GM12878 (cell line): ENCODE data around the gene SLC7A5. TPM values are rescaled to one million over a fixed set of nuclear protein-coding genes. Genes with fewer than 3 reads are reported as not detected.

ENCODE experiments used
- ATAC-seq: fragments of 200-7000 bp; cut with Tn5 transposase; 3 replicates; pipeline ENCODE4 v1.9.1; 2020; ENCODE audit warnings: mild to moderate bottlenecking, moderate library complexity
- BruUV-seq: library from RNA; stranded (reverse); fragments of 400-500 nt; replicated peaks from 2 replicates; lab custom pipeline; 2021; lab: Mats Ljungman, UMichigan
- CTCF ChIA-PET: fragments of 300-600 bp; sonication (Branson Sonifier 250); formaldehyde crosslinking; extraction: SDS; loops from one replicate; lab custom pipeline; 2021; ENCODE audit warnings: inconsistent platforms; lab: Yijun Ruan, JAX
- POLR2A ChIA-PET: fragments of 350-600 bp; formaldehyde crosslinking; extraction: SDS; loops from one replicate; lab custom pipeline; 2021; ENCODE audit warnings: inconsistent platforms; lab: Charles Lee
- RAD21 ChIA-PET: fragments of 300-600 bp; sonication (Branson Sonifier 250); formaldehyde crosslinking; loops from one replicate; lab custom pipeline; 2023; ENCODE audit warnings: antibody characterized with exemption; ENCODE audit not compliant: unreplicated experiment; lab: Charles Lee
- SMC1A ChIA-PET: fragments of 300-600 bp; sonication (Branson Sonifier 250); formaldehyde crosslinking; loops from one replicate; lab custom pipeline; 2023; ENCODE audit not compliant: unreplicated experiment, uncharacterized antibody; lab: Charles Lee
- DNase-seq: peaks from one replicate; pipeline ENCODE4 v3.0.0-alpha.2; 2011; ENCODE audit warnings: low read depth, low spot score
- FAIRE-seq: peaks from 3 replicates; lab custom pipeline; 2011; peaks lifted over from hg19 to GRCh38; lab: Jason Lieb, UNC
- H2AFZ ChIP-seq: 2 replicates; pipeline ENCODE4 v1.6.0; 2011; ENCODE audit warnings: low read depth, low read length, control low read depth; ENCODE audit not compliant: control insufficient read depth
- H3K27ac ChIP-seq: 2 replicates; pipeline ENCODE4 v1.5.1; 2011; ENCODE audit warnings: control low read depth; ENCODE audit not compliant: control insufficient read depth, insufficient read depth
- H3K27me3 ChIP-seq, 2 experiments: replicated peaks in 1 of 2; 2 replicates each; pipeline versions ENCODE4 v1.6.0 to v1.6.1; 2011; ENCODE audit warnings: low read length in 1 of 2; ENCODE audit not compliant: control insufficient read depth in 2 of 2, insufficient read depth in 2 of 2
- H3K36me3 ChIP-seq, 2 experiments: 2 replicates each; pipeline ENCODE4 v1.5.1; 2011; ENCODE audit warnings: low read length in 1 of 2; ENCODE audit not compliant: control insufficient read depth in 2 of 2, insufficient read depth in 2 of 2
- H3K4me1 ChIP-seq: 2 replicates; pipeline ENCODE4 v1.6.1; 2011; ENCODE audit warnings: mild to moderate bottlenecking, low read length, moderate library complexity, mixed read lengths; ENCODE audit not compliant: control insufficient read depth, insufficient read depth
- H3K4me2 ChIP-seq: 2 replicates; pipeline ENCODE4 v1.6.0; 2011; ENCODE audit warnings: control low read depth; ENCODE audit not compliant: control insufficient read depth, insufficient read depth
- H3K4me3 ChIP-seq: fragments of 200-600 bp; sonication (generic); 2 replicates; pipeline ENCODE4 v1.5.1; 2016
- H3K79me2 ChIP-seq: 2 replicates; pipeline ENCODE4 v1.6.0; 2011; ENCODE audit warnings: low read length; ENCODE audit not compliant: control insufficient read depth, insufficient read depth
- H3K9ac ChIP-seq: 2 replicates; pipeline ENCODE4 v1.8.0; 2011; ENCODE audit warnings: low read length, control low read depth, mixed read lengths; ENCODE audit not compliant: control insufficient read depth, insufficient read depth
- H3K9me3 ChIP-seq: replicated peaks from 3 replicates; pipeline ENCODE4 v1.5.1; 2011; ENCODE audit warnings: mild to moderate bottlenecking, low read length; ENCODE audit not compliant: control insufficient read depth, insufficient read depth
- H4K20me1 ChIP-seq: 2 replicates; pipeline ENCODE4 v1.6.0; 2011; ENCODE audit not compliant: control insufficient read depth, insufficient read depth
- NR2C1 ChIP-seq: fragments of 450-650 bp; IDR thresholded peaks from 2 replicates; pipeline ENCODE4 v1.6.1; 2017; ENCODE audit warnings: antibody characterized with exemption, mild to moderate bottlenecking, moderate library complexity
- NR2C2 ChIP-seq: IDR thresholded peaks from 2 replicates; pipeline ENCODE4 v1.6.1; 2011; ENCODE audit warnings: borderline replicate concordance, low read depth; ENCODE audit not compliant: control insufficient read depth, insufficient read length
- WGBS: methylation state at CpG from one replicate; pipeline ENCODE4 v1.1.6; 2016; ENCODE audit warnings: low lambda C conversion rate; ENCODE audit not compliant: insufficient replicate concordance, insufficient coverage; ENCODE audit errors: missing lambda C conversion rate; 5-methylcytosine and 5-hydroxymethylcytosine counted together
- in situ Hi-C: fragments of 300-500 bp; cut with MboI; formaldehyde crosslinking; loops from 9 replicates; pipeline ENCODE4 v1.14.3; 2018; ENCODE audit warnings: mixed read lengths
- intact Hi-C: fragments of 100-400 bp; cut with micrococcal nuclease; formaldehyde crosslinking; loops from one replicate; pipeline ENCODE4 v1.14.2; 2022; ENCODE audit not compliant: unreplicated experiment
- polyA plus RNA-seq, 11 experiments: library from polyadenylated mRNA; depleted of rRNA in 4 of 11; unstranded in 6 of 11; stranded (reverse) in 5 of 11; fragments of >200 nt; fragmentation: Nextera tagmentation in 4 of 11; fragmentation: Illumina TruSeq in 1 of 11; extraction: Ambion mirVana in 4 of 11; extraction: Trizol in 1 of 11; gene quantifications; 1 replicate in 1 of 11; 2 replicates in 10 of 11; pipeline versions ENCODE4 v1.2.1 to v1.2.3, GENCODE V29; 2011 to 2016; ENCODE audit warnings: inconsistent platforms in 2 of 11, missing spikeins in 2 of 11, low read depth in 1 of 11
- total RNA-seq, 4 experiments: library from RNA; depleted of rRNA in 3 of 4; stranded (reverse); fragments of >200 nt in 3 of 4; fragmentation: Illumina TruSeq in 1 of 4; extraction: Trizol in 1 of 4; gene quantifications; 2 replicates each; pipeline versions ENCODE4 v1.2.1 to v1.2.3, GENCODE V29; 2013 to 2021
- TF ChIP-seq, protein P1 (sequence below): fragments of 450-650 bp; IDR thresholded peaks from 2 replicates; pipeline ENCODE4 v1.6.1; 2016; ENCODE audit warnings: mild to moderate bottlenecking

SLC7A5 gene
- total and polyA plus RNA-seq, 10 of the 15 experiments (the other 5 are each of a cell fraction or from before 2014, with no cell fraction given): 2.3 to 101 (median 35.8) TPM

- CTCF ChIA-PET: interaction anchor here (2.1 to 9.8 kb wide), 2 partner anchors 15 to 75 kb away, joined by 18 to 213 read pairs; partner anchors contain the start of gene SLC7A5
- intact Hi-C loops: loop anchor here (5.0 kb wide), 2 partner anchors 42 to 77 kb away; no protein-coding TSS in a partner anchor
- Histone ChIP-seq H3K4me1 (peaks cover 42% of the 10 kb centered on the region), H3K27ac (no peak overlapping the region), H4K20me1 (no peaks in the 10 kb centered on the region; the same call in 1 of the 2 replicates), H3K27me3 (no peaks in the 10 kb centered on the region), H3K9ac (no peak overlapping the region; the same call in 1 of the 2 replicates), H3K79me2 (peaks cover 65% of the 10 kb centered on the region)
- POLR2A ChIA-PET: interaction anchor here (0.6 to 1.2 kb wide), 2 partner anchors 73 to 453 kb away, joined by 3 to 4 read pairs; no protein-coding TSS in a partner anchor
- no peak for TF ChIP-seq NR2C1
- TF ChIP-seq, protein P1, sequence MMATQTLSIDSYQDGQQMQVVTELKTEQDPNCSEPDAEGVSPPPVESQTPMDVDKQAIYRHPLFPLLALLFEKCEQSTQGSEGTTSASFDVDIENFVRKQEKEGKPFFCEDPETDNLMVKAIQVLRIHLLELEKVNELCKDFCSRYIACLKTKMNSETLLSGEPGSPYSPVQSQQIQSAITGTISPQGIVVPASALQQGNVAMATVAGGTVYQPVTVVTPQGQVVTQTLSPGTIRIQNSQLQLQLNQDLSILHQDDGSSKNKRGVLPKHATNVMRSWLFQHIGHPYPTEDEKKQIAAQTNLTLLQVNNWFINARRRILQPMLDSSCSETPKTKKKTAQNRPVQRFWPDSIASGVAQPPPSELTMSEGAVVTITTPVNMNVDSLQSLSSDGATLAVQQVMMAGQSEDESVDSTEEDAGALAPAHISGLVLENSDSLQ: peak; percentile 28; the same call in 1 of the 2 replicates
- no peak for TF ChIP-seq NR2C2
- TF ChIP-seq, all 136 proteins: peak for 1
- H3K4me2 ChIP-seq: peak overlapping the region; percentile 41; the same call in 1 of the 2 replicates
- no TSS peak for BruUV-seq
- H3K36me3 ChIP-seq: peaks cover 11 to 46% of the 10 kb centered on the region in 2 experiments; a peak in 3 of 4 replicates
- in situ Hi-C loops: loop anchor here (5.0 kb wide), 1 partner anchor 77 kb away; no protein-coding TSS in a partner anchor
- no peak overlapping the region for H2AFZ ChIP-seq
- no peak overlapping the region for H3K4me3 ChIP-seq
- WGBS: 71% methylated on average over 18 of the region's 21 CpGs
- FAIRE-seq (no peak), DNase-seq (no peak), ATAC-seq (no peak)
- no peaks in the 10 kb centered on the region for H3K9me3 ChIP-seq
- ChIA-PET SMC1A (interaction anchor here (1.0 to 1.7 kb wide), 4 partner anchors 8 to 44 kb away, joined by 3 to 17 read pairs (median 4); partner anchors contain the start of gene SLC7A5), RAD21 (interaction anchor here (0.8 to 5.5 kb wide), 6 partner anchors 11 to 75 kb away, joined by 3 to 102 read pairs (median 7); partner anchors contain the start of gene SLC7A5)
Observed at GRCh38 chr16:87854053-87854906, 15.0 kb downstream of the SLC7A5 start.
